K562 (cell line): ENCODE data around the gene ADGRE3. TPM values are rescaled to one million over a fixed set of nuclear protein-coding genes. Genes with fewer than 3 reads are reported as not detected.

Experiments
- ATAC-seq: fragments of 200-7000 bp; cut with Tn5 transposase; 3 replicates; pipeline ENCODE4 v1.9.1; 2020; ENCODE audit warnings: moderate library complexity
- BruUV-seq: library from RNA; stranded (reverse); fragments of 400-500 nt; replicated peaks from 2 replicates; lab custom pipeline; 2021; lab: Mats Ljungman, UMichigan
- CTCF ChIA-PET: fragments of 300-600 bp; formaldehyde crosslinking; extraction: SDS; loops from one replicate; lab custom pipeline; 2021; ENCODE audit warnings: low intra/inter-chr PET ratio; lab: Yijun Ruan, JAX
- POLR2A ChIA-PET: fragments of 300-600, 350-650 bp; sonication (Branson Sonifier 250); formaldehyde crosslinking; extraction: SDS; loops from one replicate; lab custom pipeline; 2021; ENCODE audit warnings: antibody characterized with exemption, inconsistent platforms; lab: Yijun Ruan, JAX
- DNase-seq, 4 experiments: peaks; one replicate each; pipeline versions ENCODE4 v3.0.0 to v3.0.0-alpha.2; 2011 to 2018; ENCODE audit warnings: low spot score in 3 of 4, mixed read lengths in 3 of 4; ENCODE audit errors: extremely low read depth in 1 of 4
- FAIRE-seq: peaks from 2 replicates; lab custom pipeline; 2011; peaks lifted over from hg19 to GRCh38; lab: Jason Lieb, UNC
- H2AFZ ChIP-seq: 2 replicates; pipeline ENCODE4 v1.6.0; 2011; ENCODE audit warnings: low read depth, low read length, control low read depth, inconsistent platforms
- H3K27ac ChIP-seq: fragments of 200-600 bp; 3 replicates; pipeline ENCODE4 v1.8.0; 2011; ENCODE audit warnings: low read depth, mild to moderate bottlenecking, control low read depth, inconsistent platforms, low read length, moderate library complexity, mixed read lengths; ENCODE audit errors: extremely low read depth
- H3K27me3 ChIP-seq, 2 experiments: fragments of 300-600 bp in 1 of 2; 2 replicates in 1 of 2; 3 replicates in 1 of 2; pipeline versions ENCODE4 v1.6.0 to v1.8.0; 2011; ENCODE audit warnings: inconsistent platforms in 2 of 2, low read length in 2 of 2, mild to moderate bottlenecking in 1 of 2, mixed read lengths in 1 of 2, moderate library complexity in 1 of 2; ENCODE audit not compliant: control insufficient read depth in 2 of 2, insufficient read depth in 2 of 2
- H3K36me3 ChIP-seq: fragments of 300-600 bp; 3 replicates; pipeline ENCODE4 v1.8.0; 2011; ENCODE audit warnings: mild to moderate bottlenecking, low read length, inconsistent platforms; ENCODE audit not compliant: control insufficient read depth, insufficient read depth
- H3K4me1 ChIP-seq, 2 experiments: fragments of 200-600 bp in 1 of 2; replicated peaks in 1 of 2; 2 replicates in 1 of 2; 3 replicates in 1 of 2; pipeline versions ENCODE4 v1.5.1 to v1.8.0; 2011; ENCODE audit warnings: inconsistent platforms in 2 of 2, low read length in 2 of 2, mild to moderate bottlenecking in 1 of 2, mixed read lengths in 1 of 2, moderate library complexity in 1 of 2; ENCODE audit not compliant: control insufficient read depth in 2 of 2, insufficient read depth in 2 of 2
- H3K4me2 ChIP-seq: 2 replicates; pipeline ENCODE4 v1.6.1; 2011; ENCODE audit warnings: low read length, control low read depth, inconsistent platforms, mixed read lengths; ENCODE audit not compliant: insufficient read depth
- H3K4me3 ChIP-seq: fragments of 200-600 bp; sonication (generic), shearing (Covaris generic); 2 replicates; pipeline ENCODE4 v1.5.1; 2016; ENCODE audit warnings: control low read depth, inconsistent platforms
- H3K79me2 ChIP-seq: fragments of 200-600 bp; 3 replicates; pipeline ENCODE4 v1.8.0; 2011; ENCODE audit warnings: low read length, inconsistent platforms; ENCODE audit not compliant: control insufficient read depth, insufficient read depth
- H3K9ac ChIP-seq, 2 experiments: 2 replicates each; pipeline versions ENCODE4 v1.6.0 to v1.6.1; 2011; ENCODE audit warnings: low read depth in 2 of 2, low read length in 2 of 2, control low read depth in 1 of 2, inconsistent platforms in 1 of 2, mild to moderate bottlenecking in 1 of 2, mixed read lengths in 1 of 2; ENCODE audit not compliant: insufficient read depth in 1 of 2
- H3K9me1 ChIP-seq: one replicate; pipeline ENCODE4 v1.6.0; 2011; ENCODE audit warnings: inconsistent platforms, mild to moderate bottlenecking, low read length, moderate library complexity; ENCODE audit not compliant: control insufficient read depth, insufficient read depth
- H3K9me3 ChIP-seq: replicated peaks from 2 replicates; pipeline ENCODE4 v1.5.1; 2011; ENCODE audit warnings: low read depth, low read length, inconsistent platforms; ENCODE audit not compliant: control insufficient read depth, insufficient read depth
- H4K20me1 ChIP-seq: replicated peaks from 2 replicates; pipeline ENCODE4 v1.6.1; 2011; ENCODE audit warnings: low read length, inconsistent platforms, mixed read lengths; ENCODE audit not compliant: control insufficient read depth, insufficient read depth
- ATF7 ChIP-seq: fragments of 450-650 bp; IDR thresholded peaks from 2 replicates; pipeline ENCODE4 v1.7.1; 2014; ENCODE audit warnings: mild to moderate bottlenecking, moderate library complexity
- DMBX1 ChIP-seq: fragments of 250-450 bp; sonication (Bioruptor Pico); IDR thresholded peaks from 2 replicates; pipeline ENCODE4 v1.8.0; 2022; ENCODE audit warnings: inconsistent platforms, mild to moderate bottlenecking, moderate library complexity, borderline replicate concordance
- E2F1 ChIP-seq: sonication (generic); formaldehyde crosslinking; IDR thresholded peaks from 2 replicates; pipeline ENCODE4 v1.8.1; 2023; ENCODE audit warnings: mild to moderate bottlenecking, missing genetic modification reagents, moderate library complexity
- NELFE ChIP-seq: IDR thresholded peaks from 2 replicates; pipeline ENCODE4 v1.6.1; 2011; ENCODE audit warnings: mild to moderate bottlenecking; ENCODE audit not compliant: insufficient read depth, insufficient read length
- NFE2 ChIP-seq: IDR thresholded peaks from 2 replicates; pipeline ENCODE4 v1.6.1; 2014; ENCODE audit warnings: antibody characterized with exemption, low read depth
- NFYB ChIP-seq: IDR thresholded peaks from 2 replicates; pipeline ENCODE4 v1.6.1; 2011; ENCODE audit warnings: mild to moderate bottlenecking, moderate library complexity; ENCODE audit not compliant: insufficient read length; ENCODE audit errors: extremely low read depth
- PHB ChIP-seq: fragments of 250-450 bp; sonication (Bioruptor Pico); IDR thresholded peaks from 2 replicates; pipeline ENCODE4 v1.5.0; 2021
- PHTF2 ChIP-seq: fragments of 250-450 bp; sonication (Bioruptor Pico); IDR thresholded peaks from 2 replicates; pipeline ENCODE4 v1.5.0; 2021; ENCODE audit warnings: mild to moderate bottlenecking
- SNRNP70 ChIP-seq: fragments of 200-400 bp; formaldehyde crosslinking; optimal IDR thresholded peaks from 2 replicates; pipeline ENCODE3; 2017; ENCODE audit warnings: low read depth, low read length
- ZC3H4 ChIP-seq: sonication (generic); formaldehyde crosslinking; IDR thresholded peaks from 2 replicates; pipeline ENCODE4 v1.9.0; 2021; ENCODE audit warnings: missing genetic modification reagents, borderline replicate concordance
- ZFPM2 ChIP-seq: fragments of 250-450 bp; sonication (Bioruptor Pico); IDR thresholded peaks from 2 replicates; pipeline ENCODE4 v1.5.1; 2022; ENCODE audit warnings: mild to moderate bottlenecking
- ZKSCAN1 ChIP-seq: fragments of 150-350 bp; IDR thresholded peaks from 2 replicates; pipeline ENCODE4 v1.6.1; 2016; ENCODE audit warnings: low read depth, low read length
- ZNF165 ChIP-seq: fragments of 250-450 bp; sonication (Bioruptor Pico); IDR thresholded peaks from 2 replicates; pipeline ENCODE4 v1.4.0; 2020; ENCODE audit warnings: borderline replicate concordance
- ZNF174 ChIP-seq: fragments of 250-450 bp; sonication (Bioruptor Pico); IDR thresholded peaks from 2 replicates; pipeline ENCODE4 v1.4.0; 2020; ENCODE audit warnings: mild to moderate bottlenecking
- ZNF184 ChIP-seq: sonication (generic); formaldehyde crosslinking; IDR thresholded peaks from 2 replicates; pipeline ENCODE4 v1.5.0; 2020; ENCODE audit warnings: missing genetic modification reagents
- WGBS: fragments of 100-300 bp; shearing (Covaris generic); methylation state at CpG from one replicate; pipeline ENCODE4 v1.1.6; 2016; ENCODE audit warnings: low coverage, mixed read lengths; ENCODE audit not compliant: insufficient coverage; ENCODE audit errors: missing lambda C conversion rate; 5-methylcytosine and 5-hydroxymethylcytosine counted together
- in situ Hi-C: fragments of 300-500 bp; cut with MboI; formaldehyde crosslinking; loops from 4 replicates; pipeline ENCODE4 v1.15.0; 2018; ENCODE audit warnings: inconsistent platforms, mixed read lengths
- intact Hi-C: fragments of 100-400 bp; cut with micrococcal nuclease; formaldehyde crosslinking; loops from 2 replicates; pipeline ENCODE4 v1.14.2; 2022
- polyA plus RNA-seq, 8 experiments: library from polyadenylated mRNA; depleted of rRNA in 4 of 8; stranded (reverse) in 5 of 8; unstranded in 3 of 8; fragments of >200 nt; fragmentation: Nextera tagmentation in 2 of 8; fragmentation: Illumina TruSeq in 1 of 8; extraction: Ambion mirVana in 2 of 8; extraction: Trizol in 1 of 8; gene quantifications; 2 replicates each; pipeline versions ENCODE4 v1.2.1 to v1.2.3, GENCODE V29; 2011 to 2014; ENCODE audit warnings: inconsistent platforms in 1 of 8, missing spikeins in 1 of 8
- total RNA-seq, 7 experiments: library from RNA; depleted of rRNA in 6 of 7; stranded (reverse); fragments of >200 nt in 6 of 7; fragmentation: Illumina TruSeq in 2 of 7; extraction: Trizol in 2 of 7; gene quantifications; 2 replicates each; pipeline versions ENCODE4 v1.2.1 to v1.2.3, GENCODE V29; 2011 to 2021; ENCODE audit warnings: low replicate concordance in 1 of 7

The ADGRE3 gene
- total and polyA plus RNA-seq, 9 of the 15 experiments (the other 6 are each of a cell fraction or from before 2014, with no cell fraction given), result not detected

GRCh38 chr19:14650161-14650560, 24.5 kb downstream of the ADGRE3 start:
- Histone ChIP-seq H3K9me3 (no peaks in the 10 kb centered on the region), H3K9me1 (no peaks in the 10 kb centered on the region), H3K4me3 (no peak overlapping the region), H3K4me2 (no peak overlapping the region), H3K27me3 (peaks cover 4 to 12% of the 10 kb centered on the region in 2 experiments; a peak in 4 of 5 replicates), H3K4me1 (no peaks in the 10 kb centered on the region), H3K27ac (no peak overlapping the region), H4K20me1 (no peaks in the 10 kb centered on the region), H3K36me3 (no peaks in the 10 kb centered on the region), H3K79me2 (no peaks in the 10 kb centered on the region), H2AFZ (no peak overlapping the region), H3K9ac (no peak overlapping the region)
- no peak for TF ChIP-seq SNRNP70
- TF ChIP-seq ZFPM2, result no peak
- TF ChIP-seq PHB (CRISPR knock-in tag), result no peak
- TF ChIP-seq ZNF184 (CRISPR knock-in tag), result no peak
- no peak for TF ChIP-seq E2F1 (CRISPR knock-in tag)
- TF ChIP-seq DMBX1, result no peak
- no peak for TF ChIP-seq NFYB
- TF ChIP-seq PHTF2 (CRISPR knock-in tag), result no peak
- no peak for TF ChIP-seq ZKSCAN1
- no peak for TF ChIP-seq ATF7
- TF ChIP-seq ZC3H4 (CRISPR knock-in tag), result no peak
- TF ChIP-seq NFE2, result no peak
- no peak for TF ChIP-seq ZNF165 (CRISPR knock-in tag)
- TF ChIP-seq ZNF174 (CRISPR knock-in tag), result no peak
- TF ChIP-seq NELFE, result no peak
- FAIRE-seq (no peak), DNase-seq (no peak), ATAC-seq (no peak)
- ChIA-PET POLR2A (no interaction called here), CTCF (no interaction called here)
- intact Hi-C loops (no loop called here), in situ Hi-C loops (no loop called here)
- WGBS, result 0% methylated on average over 2 of the region's 2 CpGs
- BruUV-seq, result no TSS peak
